NCI-H748 (cell line): ENCODE measurements around the gene B3GAT3.
"Not testable (repeated sequence)": the region's sequence is repeated elsewhere in the genome, so short reads cannot be mapped to it uniquely, and the experiment has no call there.

Experiments
- DNase-seq: peaks from one replicate; lab custom pipeline; 2025; ENCODE audit not compliant: unreplicated experiment; lab: John Stamatoyannopoulos, UW

B3GAT3 gene

GRCh38 chr11:62580959-62581715 lies 40.6 kb downstream of the B3GAT3 start:
- DNase-seq: no peak

- no peak for DNase-seq
Observed at GRCh38 chr11:62579252-62579651, 42.5 kb downstream of the B3GAT3 start.

DNA sequence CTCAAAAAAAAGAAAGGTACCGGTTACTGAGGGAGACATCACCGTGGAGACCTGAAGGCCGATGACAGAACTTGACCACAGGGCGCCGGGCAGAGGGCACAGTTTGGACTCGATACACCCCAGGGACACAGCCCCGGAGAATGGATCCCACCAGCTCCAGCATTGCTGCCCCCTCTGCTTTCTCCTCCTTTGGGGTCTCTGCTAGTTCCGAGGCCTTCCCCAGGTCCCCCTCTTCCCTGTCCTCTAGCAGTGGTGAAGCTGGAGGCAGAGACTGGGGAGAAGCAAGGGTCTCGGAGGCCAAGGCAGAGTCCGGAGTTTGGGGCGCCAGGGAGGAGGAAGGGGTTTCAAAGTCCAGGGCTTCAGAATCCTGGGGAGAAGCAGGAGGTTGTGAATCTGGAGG lies 43.2 kb downstream of the B3GAT3 start:
- no peak for DNase-seq

GRCh38 chr11:62577046-62577714 lies 44.6 kb downstream of the B3GAT3 start:
- no peak for DNase-seq

DNA sequence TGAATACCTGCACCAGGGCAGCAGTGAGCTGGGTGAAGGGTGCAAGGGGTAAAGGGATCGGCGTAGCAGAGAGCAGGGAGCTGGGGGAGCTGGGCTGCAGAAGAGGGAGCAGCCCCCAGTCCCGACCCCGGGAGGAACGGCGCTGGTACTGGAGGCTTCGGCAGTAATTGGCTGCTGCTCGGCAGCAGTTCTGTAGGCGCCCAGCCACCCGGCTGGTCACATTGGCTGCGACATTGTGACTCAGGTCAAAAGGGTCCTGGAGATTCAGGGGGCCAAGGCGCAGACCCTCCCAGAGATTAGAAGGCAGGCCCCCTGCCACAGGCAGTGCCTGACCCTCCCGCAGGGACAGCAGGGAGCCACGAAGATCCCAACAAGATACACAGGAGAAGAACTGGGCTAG lies 45.9 kb downstream of the B3GAT3 start:
- no peak for DNase-seq

DNA sequence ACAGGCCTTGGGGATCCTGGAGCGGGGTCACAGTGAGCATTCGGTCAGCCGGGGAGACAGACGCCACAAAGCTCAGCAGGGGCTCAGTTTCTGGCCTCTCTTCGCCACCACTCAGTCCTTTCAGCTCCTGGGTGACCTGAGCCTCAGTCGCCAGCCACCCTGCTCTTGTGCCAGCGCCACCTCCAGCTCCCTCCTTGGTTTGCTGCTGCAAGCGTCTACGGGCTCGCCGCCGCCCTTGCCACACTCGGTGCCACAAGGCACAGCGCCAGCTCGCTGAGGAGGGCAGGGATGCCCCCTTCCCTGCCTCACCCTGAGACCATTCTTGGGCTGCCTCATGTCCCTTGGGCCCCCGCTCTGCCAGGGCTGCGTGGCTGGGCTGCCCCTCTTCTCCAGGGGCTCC lies 46.6 kb downstream of the B3GAT3 start:
- no peak for DNase-seq

DNA sequence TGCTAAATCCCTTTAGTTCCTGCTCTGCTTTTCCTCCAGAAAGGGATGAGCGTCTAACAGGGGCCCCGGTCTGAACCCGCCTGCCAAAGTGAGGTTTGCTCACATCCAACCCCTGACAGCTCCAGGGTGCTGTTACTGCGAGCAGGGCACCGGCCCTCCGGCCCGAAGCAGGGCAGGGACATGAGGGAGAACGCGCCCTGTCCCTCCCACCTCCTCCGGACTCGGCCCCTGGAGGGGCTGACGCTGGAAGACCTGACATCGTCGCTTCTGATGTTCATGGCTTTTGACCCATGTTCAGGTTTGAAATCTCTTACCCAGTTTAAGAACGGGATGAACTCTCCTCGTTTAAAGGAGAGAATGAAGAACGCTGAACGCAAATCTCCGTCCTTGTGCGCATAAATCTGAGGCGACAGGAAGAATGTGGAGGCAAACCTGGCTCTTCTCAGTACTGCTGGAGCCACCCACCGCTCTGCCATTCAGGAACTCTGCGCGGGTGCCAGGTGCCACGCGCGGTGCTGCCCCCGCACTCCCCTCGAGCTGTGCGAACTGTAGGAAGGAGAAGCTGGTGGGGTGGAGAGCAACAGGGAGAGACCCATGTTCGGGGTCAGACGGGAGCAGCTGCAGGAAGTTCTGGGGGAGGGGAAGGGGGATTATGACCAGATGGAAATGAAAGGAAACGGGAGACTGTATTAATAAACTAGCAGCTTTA lies 47.3 kb downstream of the B3GAT3 start:
- peak; percentile 64 for DNase-seq

DNA sequence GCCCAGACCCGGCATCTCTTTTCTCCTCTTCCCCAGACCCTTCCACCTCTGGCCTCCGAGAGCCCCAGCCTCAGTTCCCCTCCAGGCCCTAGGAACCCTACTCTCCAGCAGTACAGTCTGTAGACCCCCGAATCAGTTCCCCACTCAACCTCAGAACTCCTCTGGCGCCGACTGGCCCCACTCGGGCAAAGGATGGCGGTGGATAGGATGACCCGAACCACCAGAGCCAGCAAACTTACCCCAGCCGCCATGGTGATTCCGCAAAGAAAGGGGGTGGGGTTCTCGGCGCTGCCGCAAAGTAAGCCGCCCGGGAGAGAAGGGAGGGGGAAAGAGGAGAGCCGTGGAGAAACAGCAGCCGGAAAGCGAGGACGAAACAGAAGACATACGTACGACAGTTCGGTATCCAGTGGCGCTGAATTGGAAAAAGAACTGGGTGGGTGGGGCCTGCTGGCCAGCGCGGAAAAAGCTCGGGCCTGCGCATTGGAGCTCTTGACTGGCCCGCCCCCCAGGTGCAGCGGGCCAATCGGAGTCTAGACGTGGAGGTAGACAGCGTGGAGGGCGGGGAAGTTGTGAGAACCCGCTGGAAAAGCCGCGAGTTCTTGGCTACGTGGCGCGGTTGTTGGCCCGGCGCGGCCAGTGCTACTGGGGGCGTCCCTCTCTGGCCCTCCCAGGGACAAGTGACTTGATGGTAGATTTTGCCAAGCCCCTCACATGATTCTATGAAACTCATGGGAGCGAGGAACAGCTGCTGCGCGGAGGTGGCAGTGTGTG lies 48.0 kb downstream of the B3GAT3 start, which contains the start of gene EEF1G:
Gene EEF1G (minus strand): TSS at position 300 of the 771 bp plus-strand sequence. CDS start 49 bp downstream, at position 251.
- DNase-seq: peak; percentile 99

- DNase-seq: peak; percentile 51
Observed at GRCh38 chr11:62573006-62573591, 48.7 kb downstream of the B3GAT3 start.

DNA sequence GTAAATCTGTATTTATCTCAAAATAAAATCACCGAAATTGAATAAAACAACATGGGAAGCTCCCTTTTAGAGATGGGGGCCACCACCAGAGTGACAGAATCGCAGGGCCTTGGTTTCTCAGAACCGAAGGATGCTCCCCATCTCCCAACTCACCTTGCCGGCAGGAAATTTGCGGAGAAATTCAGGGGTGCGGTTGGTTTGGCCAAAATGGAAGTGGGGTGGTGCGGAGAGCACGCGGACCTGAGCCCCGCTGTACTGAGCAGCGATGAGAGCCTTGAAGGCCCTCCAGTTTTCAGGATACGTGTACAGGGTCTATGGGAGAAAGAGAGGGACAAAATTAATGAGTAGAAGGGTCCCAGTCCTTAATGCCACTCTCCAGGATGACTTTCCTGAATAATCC lies 49.4 kb downstream of the B3GAT3 start:
- DNase-seq: no peak

- not testable (repeated sequence) for DNase-seq
Observed at GRCh38 chr11:62571493-62571892, 50.3 kb downstream of the B3GAT3 start.

DNA sequence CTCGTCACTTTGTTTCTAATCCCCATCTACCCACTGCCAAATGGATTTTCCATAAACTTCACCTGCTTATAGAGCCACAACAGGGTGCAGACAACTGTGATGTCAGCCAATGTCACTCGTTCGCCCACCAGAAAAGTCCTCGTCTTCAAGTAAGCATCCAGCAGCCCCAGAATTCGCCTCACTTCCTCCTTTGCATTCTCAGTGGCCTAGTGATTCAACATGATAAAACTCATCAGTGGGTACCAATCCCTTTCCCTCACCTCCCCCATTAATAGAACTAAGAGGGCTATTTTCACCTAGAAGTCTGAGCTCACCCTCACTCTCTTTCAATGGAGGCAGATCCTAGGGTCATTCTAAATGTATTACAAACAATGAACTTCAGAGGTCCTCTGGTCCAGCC lies 50.9 kb downstream of the B3GAT3 start:
- DNase-seq: not testable (repeated sequence)

GRCh38 chr11:62569611-62570010 lies 52.2 kb downstream of the B3GAT3 start:
- DNase-seq: no peak

DNA sequence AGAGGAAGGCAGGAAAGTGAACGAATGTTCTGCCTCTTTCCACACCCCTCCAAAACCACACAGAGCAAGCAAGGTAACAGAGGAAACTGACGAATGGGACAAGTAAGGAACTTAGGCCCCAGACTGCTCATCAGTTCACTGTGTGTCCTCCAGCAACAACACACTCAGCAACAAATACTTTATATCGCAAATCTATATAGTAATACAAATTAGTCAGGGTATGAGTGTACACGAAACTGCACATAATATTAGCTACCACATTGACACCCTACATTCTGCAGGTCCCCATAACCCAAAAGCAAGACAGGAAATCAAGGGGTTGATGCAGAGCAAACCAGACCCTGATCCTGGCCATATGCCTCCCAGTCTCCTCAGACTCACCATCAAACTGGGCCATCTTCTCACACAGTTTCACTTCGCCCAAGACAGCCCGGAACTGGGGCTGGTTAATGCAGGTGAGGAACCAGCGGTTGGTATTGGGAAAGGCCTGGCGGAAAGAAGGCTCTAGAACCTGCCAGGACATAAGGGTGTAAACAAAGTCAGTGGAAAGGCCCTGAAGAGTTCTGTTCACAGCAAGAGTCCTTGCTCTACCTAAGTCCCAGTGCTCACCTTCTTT lies 54.7 kb downstream of the B3GAT3 start:
- no peak for DNase-seq

DNA sequence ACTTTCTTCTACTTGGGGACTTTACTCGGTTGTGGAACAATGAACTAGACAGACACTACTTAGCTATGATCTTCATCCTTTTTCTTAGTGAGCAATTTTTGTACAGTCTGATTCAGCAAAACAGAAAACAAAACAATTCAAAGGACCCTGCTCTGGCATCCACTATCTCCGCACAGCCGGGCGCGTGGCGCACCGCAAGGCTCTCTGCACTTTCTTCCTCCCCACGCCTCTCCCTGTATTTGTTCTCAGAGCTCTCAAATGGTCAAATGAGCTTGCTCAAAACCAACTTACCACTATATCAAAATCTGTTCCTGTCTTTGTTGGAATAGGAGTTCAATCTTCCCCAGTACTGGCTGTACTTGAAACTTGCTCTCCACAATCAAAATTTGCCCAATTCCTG lies 55.5 kb downstream of the B3GAT3 start:
- no peak for DNase-seq
